Fibroblast of gingiva (primary cell): ENCODE data around the gene TBC1D3B.
A peak's percentile ranks its signal among the peaks of the same experiment; 100 is the strongest.
"Not testable (repeated sequence)": the region's sequence is repeated elsewhere in the genome, so short reads cannot be mapped to it uniquely, and the experiment has no call there.

Experiments
- DNase-seq: peaks from one replicate; pipeline ENCODE4 v3.0.0-alpha.2; 2011; ENCODE audit warnings: low read depth

The TBC1D3B gene

GRCh38 chr17:36201102-36201501 lies 24.7 kb upstream of the TBC1D3B start:
- not testable (repeated sequence) for DNase-seq

- DNase-seq: no peak
Measured at GRCh38 chr17:36198831-36199465, 22.5 kb upstream of the TBC1D3B start.

- DNase-seq: no peak
Measured at GRCh38 chr17:36197387-36197703, 20.9 kb upstream of the TBC1D3B start.

GRCh38 chr17:36196131-36196486 lies 19.7 kb upstream of the TBC1D3B start:
- DNase-seq: no peak

- no peak for DNase-seq
Measured at GRCh38 chr17:36195434-36196130, 19.1 kb upstream of the TBC1D3B start.

- not testable (repeated sequence) for DNase-seq
Measured at GRCh38 chr17:36194832-36195433, 18.5 kb upstream of the TBC1D3B start.

GRCh38 chr17:36194147-36194831 lies 17.9 kb upstream of the TBC1D3B start:
- not testable (repeated sequence) for DNase-seq

GRCh38 chr17:36193216-36193775 lies 16.9 kb upstream of the TBC1D3B start:
- no peak for DNase-seq

GRCh38 chr17:36190549-36191330 lies 14.3 kb upstream of the TBC1D3B start:
- not testable (repeated sequence) for DNase-seq

GRCh38 chr17:36189993-36190392 lies 13.6 kb upstream of the TBC1D3B start:
- not testable (repeated sequence) for DNase-seq

GRCh38 chr17:36188891-36189306 lies 12.5 kb upstream of the TBC1D3B start:
- no peak for DNase-seq

- not testable (repeated sequence) for DNase-seq
Measured at GRCh38 chr17:36187943-36188665, 11.7 kb upstream of the TBC1D3B start.

GRCh38 chr17:36186810-36187763 lies 10.7 kb upstream of the TBC1D3B start:
- not testable (repeated sequence) for DNase-seq

GRCh38 chr17:36185416-36185815 lies 9.0 kb upstream of the TBC1D3B start:
- DNase-seq: no peak

- DNase-seq: no peak
Measured at GRCh38 chr17:36184023-36184765, 7.8 kb upstream of the TBC1D3B start.

- peak; percentile 77 for DNase-seq
Measured at GRCh38 chr17:36183001-36183971, 6.8 kb upstream of the TBC1D3B start.

- DNase-seq: no peak
Measured at GRCh38 chr17:36182176-36183000, 6.0 kb upstream of the TBC1D3B start.
